Glutamatergic neuron (in vitro differentiated cells): ENCODE measurements around the gene NR1H3. TPM values are rescaled to one million over a fixed set of nuclear protein-coding genes. Genes with fewer than 3 reads are reported as not detected.

Experiments
- DNase-seq: peaks from one replicate; pipeline ENCODE4 v3.0.0; 2022
- H3K27ac Mint-ChIP-seq: one replicate; pipeline ENCODE4 v1.8.0; 2020; ENCODE audit warnings: mild to moderate bottlenecking, mixed read lengths, inconsistent platforms; ENCODE audit not compliant: unreplicated experiment
- H3K27me3 Mint-ChIP-seq: one replicate; pipeline ENCODE4 v1.8.0; 2020; ENCODE audit warnings: mild to moderate bottlenecking, moderate library complexity, mixed read lengths, inconsistent platforms; ENCODE audit not compliant: unreplicated experiment
- H3K36me3 Mint-ChIP-seq: one replicate; pipeline ENCODE4 v1.8.0; 2020; ENCODE audit warnings: mild to moderate bottlenecking, mixed read lengths, inconsistent platforms; ENCODE audit not compliant: unreplicated experiment
- H3K4me1 Mint-ChIP-seq: one replicate; pipeline ENCODE4 v1.8.0; 2020; ENCODE audit warnings: mild to moderate bottlenecking, low read depth, mixed read lengths, inconsistent platforms; ENCODE audit not compliant: unreplicated experiment
- H3K4me3 Mint-ChIP-seq: one replicate; pipeline ENCODE4 v1.8.0; 2020; ENCODE audit warnings: mild to moderate bottlenecking, mixed read lengths, inconsistent platforms; ENCODE audit not compliant: unreplicated experiment
- H3K9me3 Mint-ChIP-seq: one replicate; pipeline ENCODE4 v1.8.0; 2020; ENCODE audit warnings: mild to moderate bottlenecking, moderate library complexity, mixed read lengths, inconsistent platforms; ENCODE audit not compliant: unreplicated experiment
- CTCF ChIP-seq: fragments of 200-600 bp; sonication (generic); IDR thresholded peaks from one replicate; pipeline ENCODE4 v1.5.0; 2021; ENCODE audit not compliant: partially characterized antibody, unreplicated experiment
- total RNA-seq: library from RNA; stranded (reverse); fragmentation: NEBNext Ultra II Directional; extraction: Animal tissue kit (Norgen Biotek cat#: 25700); gene quantifications from one replicate; pipeline ENCODE4 v1.2.1, GENCODE V29; 2021; ENCODE audit not compliant: unreplicated experiment

Gene NR1H3
- total RNA-seq, 1 donor from 2014 or later: 10.5 TPM

GRCh38 chr11:47256374-47256773, 1.4 kb upstream of the NR1H3 start:
- Mint-ChIP-seq H3K27me3 (peaks cover 2% of the 10 kb centered on the region), H3K9me3 (peaks cover 4% of the 10 kb centered on the region), H3K4me1 (peaks cover 13% of the 10 kb centered on the region), H3K4me3 (no peak overlapping the region), H3K36me3 (no peaks in the 10 kb centered on the region), H3K27ac (no peak overlapping the region)
- DNase-seq: no peak
- TF ChIP-seq CTCF: no peak

- H3K27ac Mint-ChIP-seq: no peak overlapping the region
- H3K36me3 Mint-ChIP-seq: no peaks in the 10 kb centered on the region
- peaks cover 13% of the 10 kb centered on the region for H3K4me1 Mint-ChIP-seq
- H3K9me3 Mint-ChIP-seq: peaks cover 4% of the 10 kb centered on the region
- peaks cover 2% of the 10 kb centered on the region for H3K27me3 Mint-ChIP-seq
- no peak overlapping the region for H3K4me3 Mint-ChIP-seq
- TF ChIP-seq CTCF: no peak
- DNase-seq: no peak
Observed at GRCh38 chr11:47257177-47257516, 649 bp upstream of the NR1H3 start.

- no peaks in the 10 kb centered on the region for H3K36me3 Mint-ChIP-seq
- no peak for TF ChIP-seq CTCF
- no peak overlapping the region for H3K27ac Mint-ChIP-seq
- peaks cover 13% of the 10 kb centered on the region for H3K4me1 Mint-ChIP-seq
- H3K9me3 Mint-ChIP-seq: peaks cover 4% of the 10 kb centered on the region
- H3K27me3 Mint-ChIP-seq: peaks cover 2% of the 10 kb centered on the region
- DNase-seq: no peak
- no peak overlapping the region for H3K4me3 Mint-ChIP-seq
Observed at GRCh38 chr11:47258317-47258902, 614 bp downstream of the NR1H3 start.

- Mint-ChIP-seq H3K9me3 (peaks cover 4% of the 10 kb centered on the region), H3K36me3 (no peaks in the 10 kb centered on the region), H3K27me3 (peaks cover 2% of the 10 kb centered on the region), H3K4me3 (no peak overlapping the region), H3K4me1 (peaks cover 13% of the 10 kb centered on the region), H3K27ac (no peak overlapping the region)
- DNase-seq: peak; percentile 64
- peak; percentile 69 for TF ChIP-seq CTCF
Observed at GRCh38 chr11:47259232-47259977, 1.6 kb downstream of the NR1H3 start.

- Mint-ChIP-seq H3K27me3 (peaks cover 2% of the 10 kb centered on the region), H3K9me3 (peaks cover 2% of the 10 kb centered on the region), H3K27ac (no peak overlapping the region), H3K36me3 (no peaks in the 10 kb centered on the region), H3K4me1 (peaks cover 6% of the 10 kb centered on the region), H3K4me3 (no peak overlapping the region)
- TF ChIP-seq CTCF: no peak
- DNase-seq: no peak
Observed at GRCh38 chr11:47260366-47260765, 2.6 kb downstream of the NR1H3 start.
